ENCODE data around the gene SMIM20.

GRCh38 chr4:25913056-25913850 lies 767 bp upstream of the SMIM20 start:
- no peak for TF ChIP-seq CTCF (conservative IDR thresholded peaks at IDR 0.05; ENCODE audit: low read length)
- no peak for TF ChIP-seq EZH2phosphoT487 (IDR thresholded peaks at IDR 0.05; ENCODE audit: borderline replicate concordance, low read depth, low read length)
